ENCODE data around the gene OR6N2. TPM values are rescaled to one million over a fixed set of nuclear protein-coding genes. Genes with fewer than 3 reads are reported as not detected.

OR6N2 gene
- total RNA-seq, 1 experiment from 2014 or later: not detected

DNA sequence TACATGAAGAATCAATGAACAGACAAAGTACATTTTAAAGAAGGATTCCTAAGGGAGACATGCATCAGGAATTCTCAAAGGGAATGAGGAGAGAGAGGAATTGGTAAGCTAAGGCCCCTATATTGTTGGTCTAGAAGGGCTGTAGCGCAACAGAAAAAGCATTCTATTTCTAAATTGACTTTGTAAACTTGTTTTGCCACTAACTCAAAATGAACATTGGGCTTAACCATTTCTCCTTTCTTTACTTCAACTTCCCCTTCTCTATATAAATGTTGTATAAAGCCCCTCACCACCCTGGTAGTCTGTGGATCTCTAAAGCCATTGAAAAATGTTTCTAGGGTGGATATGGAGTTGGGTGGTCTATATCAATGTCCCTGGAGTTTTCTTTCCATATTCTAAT, 20.4 kb upstream of the OR6N2 start:
- no peaks in the 10 kb centered on the region for H3K79me1 ChIP-seq (ENCODE audit: insufficient read depth, low read depth, low read length, poor library complexity, severe bottlenecking)
- H2AFZ ChIP-seq (ENCODE audit: low read length): no peak overlapping the region

More for the DNA sequence above, 20.4 kb upstream of the OR6N2 start:
- Histone ChIP-seq H2BK15ac (ENCODE audit: low read depth, low read length) (no peak overlapping the region), H3K4ac (ENCODE audit: low read depth, low read length) (no peak overlapping the region), H4K20me1 (ENCODE audit: control insufficient read depth, insufficient read depth, insufficient read length) (no peaks in the 10 kb centered on the region), H4K91ac (ENCODE audit: insufficient read length, low read depth, low read length) (no peak overlapping the region), H4K5ac (ENCODE audit: insufficient read length, low read depth, low read length) (no peak overlapping the region), H3K23ac (ENCODE audit: insufficient read length, low read depth, low read length) (no peak overlapping the region), H3K14ac (ENCODE audit: insufficient read depth, low read length) (no peak overlapping the region), H3K9ac (ENCODE audit: extremely low read depth, insufficient read length, low read length) (no peak overlapping the region), H3K18ac (ENCODE audit: insufficient read length, low read depth, low read length) (no peak overlapping the region), H3K27me3 (ENCODE audit: insufficient read depth, low read length) (no peaks in the 10 kb centered on the region), H3K4me2 (ENCODE audit: insufficient read depth, insufficient read length, low read length) (no peak overlapping the region), H2BK5ac (ENCODE audit: insufficient read length, low read length) (no peak overlapping the region), H4K8ac (replicated peaks; ENCODE audit: insufficient read length, low read depth, low read length) (no peak overlapping the region), H2BK20ac (ENCODE audit: low read depth, low read length, poor library complexity, severe bottlenecking) (no peak overlapping the region), H3K27ac (ENCODE audit: insufficient read length, low read depth, low read length) (no peak overlapping the region), H3K4me1 (ENCODE audit: insufficient read depth, low read length) (no peaks in the 10 kb centered on the region), H3K9me3 (ENCODE audit: control insufficient read depth, low read depth, low read length) (no peaks in the 10 kb centered on the region), H2BK120ac (ENCODE audit: low read depth, low read length, poor library complexity, severe bottlenecking) (no peak overlapping the region), H3K56ac (ENCODE audit: insufficient read length, low read depth, low read length) (no peak overlapping the region), H3K23me2 (ENCODE audit: insufficient read length, low read depth, low read length, poor library complexity, severe bottlenecking) (no peaks in the 10 kb centered on the region), H2BK12ac (ENCODE audit: insufficient read length, low read depth, low read length) (no peak overlapping the region), H3K79me2 (ENCODE audit: insufficient read depth, low read length) (no peaks in the 10 kb centered on the region), H3T11ph (ENCODE audit: low read length) (no peak overlapping the region), H2AK5ac (ENCODE audit: insufficient read length, low read length) (no peak overlapping the region)
- DNase-seq: no peak
- no CpG with 5 or more reads among the region's 1 CpG for WGBS (ENCODE audit: extremely low coverage, insufficient read length, low lambda C conversion rate)
- Mint-ChIP-seq H3K4me3 (no peak overlapping the region), H3K4me1 (0 out of 4 replicates have a peak, but pooled peaks cover 0 to 4% of the 10 kb centered on the region in 2 experiments), H3K27ac (no peak overlapping the region), H3K27me3 (ENCODE audit: low read depth) (peaks cover 2% of the 10 kb centered on the region; the same call in 1 of the 2 replicates), H3K36me3 (ENCODE audit: insufficient read depth in 1 of 3, low read depth in 3 of 3) (no peaks in the 10 kb centered on the region), H3K9me3 (no peaks in the 10 kb centered on the region)
- TF ChIP-seq, protein P1, sequence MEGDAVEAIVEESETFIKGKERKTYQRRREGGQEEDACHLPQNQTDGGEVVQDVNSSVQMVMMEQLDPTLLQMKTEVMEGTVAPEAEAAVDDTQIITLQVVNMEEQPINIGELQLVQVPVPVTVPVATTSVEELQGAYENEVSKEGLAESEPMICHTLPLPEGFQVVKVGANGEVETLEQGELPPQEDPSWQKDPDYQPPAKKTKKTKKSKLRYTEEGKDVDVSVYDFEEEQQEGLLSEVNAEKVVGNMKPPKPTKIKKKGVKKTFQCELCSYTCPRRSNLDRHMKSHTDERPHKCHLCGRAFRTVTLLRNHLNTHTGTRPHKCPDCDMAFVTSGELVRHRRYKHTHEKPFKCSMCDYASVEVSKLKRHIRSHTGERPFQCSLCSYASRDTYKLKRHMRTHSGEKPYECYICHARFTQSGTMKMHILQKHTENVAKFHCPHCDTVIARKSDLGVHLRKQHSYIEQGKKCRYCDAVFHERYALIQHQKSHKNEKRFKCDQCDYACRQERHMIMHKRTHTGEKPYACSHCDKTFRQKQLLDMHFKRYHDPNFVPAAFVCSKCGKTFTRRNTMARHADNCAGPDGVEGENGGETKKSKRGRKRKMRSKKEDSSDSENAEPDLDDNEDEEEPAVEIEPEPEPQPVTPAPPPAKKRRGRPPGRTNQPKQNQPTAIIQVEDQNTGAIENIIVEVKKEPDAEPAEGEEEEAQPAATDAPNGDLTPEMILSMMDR (conservative IDR thresholded peaks at IDR 0.05): no peak

All from H9 (cell line).